Left ventricle myocardium superior (tissue), 1 donor: ENCODE results near the gene ANKLE1. TPM values are rescaled to one million over a fixed set of nuclear protein-coding genes. Genes with fewer than 3 reads are reported as not detected.

Experiments
- ATAC-seq: fragments of 200-7000 bp; cut with Tn5 transposase; one replicate; pipeline ENCODE4 v1.9.1; 2020; ENCODE audit warnings: mild to moderate bottlenecking, moderate library complexity
- DNase-seq: peaks from one replicate; pipeline ENCODE4 v3.0.0-alpha.2; 2020
- intact Hi-C: fragments of 100-400 bp; cut with micrococcal nuclease; formaldehyde crosslinking; loops from one replicate; pipeline ENCODE4 v1.11.0; 2022
- total RNA-seq: library from RNA; stranded (reverse); fragmentation: NEBNext Ultra II Directional; extraction: Animal tissue kit (Norgen Biotek cat#: 25700); gene quantifications from one replicate; pipeline ENCODE4 v1.2.1, GENCODE V29; 2021
- donor health status: DM: no; HTN: yes; CAD: no; lungs with severe emphysema.

Gene ANKLE1
- total RNA-seq, 1 donor from 2014 or later = 0.12 TPM

GRCh38 chr19:17321655-17322489, 40.2 kb downstream of the ANKLE1 start:
- ATAC-seq = no peak
- intact Hi-C loops = no loop called here
- DNase-seq = no peak

- DNase-seq (no peak), ATAC-seq (no peak)
- intact Hi-C loops = no loop called here
Measured at GRCh38 chr19:17322854-17323253, 41.2 kb downstream of the ANKLE1 start.

DNA sequence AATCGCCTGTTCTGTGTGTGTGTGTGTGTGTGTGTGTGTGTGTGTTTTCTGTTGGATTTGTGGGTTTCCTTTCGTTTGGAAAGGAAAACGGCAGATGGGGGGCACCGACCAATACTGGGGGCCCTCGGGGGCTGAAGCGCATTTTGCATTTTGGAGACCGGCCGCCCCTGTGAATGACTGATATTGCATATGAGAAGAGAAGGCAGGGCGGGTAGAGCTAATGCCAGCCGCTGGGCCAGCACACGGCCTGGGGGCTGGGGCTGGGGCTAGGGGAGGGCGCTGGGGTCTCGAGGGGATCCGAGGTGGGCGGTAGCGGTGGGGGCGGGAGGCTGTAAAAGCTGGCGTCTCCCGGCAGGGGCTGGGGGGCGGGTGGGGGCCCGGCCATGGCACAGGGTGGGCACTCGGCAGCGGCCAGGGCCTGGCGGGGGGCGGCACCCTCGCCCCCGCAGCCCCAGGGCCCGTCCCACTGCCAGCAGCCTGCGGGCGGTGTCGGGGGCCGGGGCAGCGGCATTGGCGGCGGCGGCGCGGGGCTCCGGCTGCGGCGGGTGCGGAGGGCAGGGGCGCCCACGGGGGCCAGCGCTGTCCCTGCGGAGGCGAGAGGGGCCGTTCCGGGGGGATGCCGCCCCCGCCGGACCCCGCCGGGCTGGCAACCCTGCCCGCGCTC, 41.7 kb downstream of the ANKLE1 start:
- intact Hi-C loops = no loop called here
- DNase-seq (no peak), ATAC-seq (no peak)

GRCh38 chr19:17323964-17324332, 42.2 kb downstream of the ANKLE1 start:
- intact Hi-C loops = no loop called here
- DNase-seq (peak; percentile 51), ATAC-seq (no peak)

GRCh38 chr19:17324357-17325114, 42.8 kb downstream of the ANKLE1 start:
- no peak for ATAC-seq
- DNase-seq = no peak
- intact Hi-C loops = no loop called here

- ATAC-seq (no peak), DNase-seq (no peak)
- intact Hi-C loops = no loop called here
Measured at GRCh38 chr19:17325133-17325532, 43.4 kb downstream of the ANKLE1 start.

DNA sequence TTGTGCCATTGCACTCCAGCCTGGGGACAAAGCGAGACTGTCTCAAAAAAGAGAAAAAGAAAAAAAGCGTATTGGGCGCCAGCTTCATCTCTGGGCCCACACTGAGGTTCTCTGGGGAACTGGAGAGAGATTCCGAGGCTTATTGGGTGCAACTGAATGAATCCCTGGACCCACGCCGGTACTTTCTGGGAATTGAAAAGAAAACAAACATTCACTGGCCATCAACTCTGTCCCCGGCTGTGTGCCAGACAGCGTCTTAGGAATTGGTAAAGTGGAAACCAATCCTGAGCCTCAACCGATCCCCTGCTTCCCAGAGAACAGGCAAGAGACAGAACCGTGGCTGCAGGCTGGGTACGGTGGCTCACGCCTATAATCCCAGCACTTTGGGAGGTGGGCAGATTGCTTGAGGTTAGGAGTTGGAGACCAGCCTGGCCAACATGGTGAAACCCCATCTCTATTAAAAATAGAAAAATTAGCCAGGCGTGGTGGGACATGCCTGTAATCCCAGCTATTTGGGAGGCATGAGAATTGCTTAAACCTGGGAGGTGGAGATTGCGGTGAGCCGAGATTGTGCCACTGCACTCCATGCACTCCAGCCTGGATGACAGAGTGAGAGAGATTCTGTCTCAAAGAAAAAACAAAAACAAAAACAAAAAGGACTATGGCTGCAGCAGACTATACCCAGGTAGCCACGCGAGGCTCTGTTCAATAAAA, 44.3 kb downstream of the ANKLE1 start:
- intact Hi-C loops = no loop called here
- ATAC-seq (peak; percentile 9), DNase-seq (peak; percentile 67)

GRCh38 chr19:17326595-17326966, 44.9 kb downstream of the ANKLE1 start:
- intact Hi-C loops = no loop called here
- no peak for DNase-seq
- ATAC-seq = no peak

- DNase-seq = no peak
- intact Hi-C loops = no loop called here
- no peak for ATAC-seq
Measured at GRCh38 chr19:17327068-17327653, 45.5 kb downstream of the ANKLE1 start.

DNA sequence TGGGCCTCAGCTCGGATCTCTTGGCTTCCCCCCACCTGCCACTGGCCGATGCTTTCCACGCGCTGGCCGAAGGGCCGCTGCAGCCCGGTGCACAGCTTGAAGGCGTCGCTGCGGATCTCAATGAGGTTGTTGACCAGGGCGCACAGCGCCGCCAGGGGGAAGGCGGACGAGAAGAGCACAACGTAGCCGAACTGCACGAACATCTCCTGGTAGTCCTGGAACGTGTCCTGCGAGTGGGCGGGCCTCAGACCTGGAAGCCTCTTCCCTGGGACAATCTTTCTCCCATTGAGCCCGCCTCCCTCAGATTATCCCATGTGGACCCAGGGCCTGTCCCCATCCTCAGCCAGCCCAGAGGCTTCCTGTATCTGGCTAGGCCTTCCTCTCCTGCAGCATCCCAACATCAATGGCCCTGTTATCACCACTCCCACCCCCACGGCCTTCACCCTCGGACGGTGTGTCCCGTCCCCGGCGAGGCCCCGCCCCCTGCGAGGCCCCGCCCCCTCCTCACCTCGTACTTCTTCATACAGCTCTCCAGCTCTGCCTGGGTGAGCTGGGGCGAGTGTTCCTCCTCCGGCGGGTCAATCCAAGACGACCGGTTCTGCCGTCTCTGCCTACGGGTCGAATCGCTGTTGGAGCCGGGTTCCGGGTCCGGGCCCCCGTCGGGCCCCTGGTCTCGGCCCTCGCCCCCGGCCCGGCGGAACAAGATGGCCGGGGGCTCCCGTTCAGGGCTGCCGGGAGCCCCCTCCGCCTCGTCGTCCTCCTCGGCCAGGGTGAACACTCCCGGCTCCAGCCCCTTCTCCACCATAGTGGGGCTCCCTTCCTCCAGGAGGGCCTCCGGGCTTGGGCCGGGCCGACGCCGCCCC, 46.2 kb downstream of the ANKLE1 start:
- intact Hi-C loops = no loop called here
- DNase-seq (peak; percentile 64), ATAC-seq (peak; percentile 21)

DNA sequence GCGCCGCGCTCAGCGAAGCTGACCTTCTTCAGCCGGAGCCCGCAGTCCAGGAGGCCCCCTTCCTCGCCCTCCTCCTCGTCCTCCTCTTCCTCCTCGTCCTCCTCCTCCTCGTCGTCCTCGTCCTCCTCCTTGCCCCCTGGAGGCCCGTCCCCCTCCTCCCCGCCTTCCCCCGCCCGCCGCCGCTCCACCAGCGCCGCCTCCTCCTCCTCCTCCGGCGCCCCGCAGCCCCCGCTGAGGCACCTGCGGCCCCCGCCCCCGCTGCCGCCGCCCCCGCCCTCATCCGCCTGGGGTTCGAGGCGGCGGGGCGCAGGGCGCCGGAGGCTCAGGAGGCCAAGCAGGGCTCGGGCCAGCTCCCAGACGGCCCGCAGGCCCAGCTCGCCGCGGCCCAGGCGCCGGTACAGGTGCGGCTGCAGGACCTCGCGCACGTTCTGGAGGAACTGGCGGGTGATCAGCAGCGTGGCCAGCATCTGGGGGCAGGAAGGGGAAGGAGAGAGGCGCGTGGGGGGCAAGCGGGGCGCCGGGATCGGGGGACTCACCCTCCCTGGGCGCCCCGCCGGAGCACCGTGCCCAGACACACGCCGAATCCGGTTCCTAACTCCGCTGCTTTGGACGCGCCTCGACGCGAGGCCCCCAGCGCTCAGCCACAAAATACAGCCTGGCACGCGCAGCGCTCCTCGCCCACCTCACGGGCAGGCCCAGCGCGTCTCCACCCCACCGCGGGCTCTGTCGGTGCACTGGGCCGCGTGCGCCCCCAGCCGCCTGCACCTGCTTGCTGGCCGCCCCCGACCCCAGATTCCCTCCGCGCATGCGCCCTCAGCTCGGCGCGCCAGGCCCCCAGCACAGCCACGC, 47.0 kb downstream of the ANKLE1 start:
- DNase-seq (no peak), ATAC-seq (no peak)
- intact Hi-C loops = no loop called here

- intact Hi-C loops = no loop called here
- no peak for DNase-seq
- ATAC-seq = no peak
Measured at GRCh38 chr19:17329366-17330261, 47.9 kb downstream of the ANKLE1 start.

DNA sequence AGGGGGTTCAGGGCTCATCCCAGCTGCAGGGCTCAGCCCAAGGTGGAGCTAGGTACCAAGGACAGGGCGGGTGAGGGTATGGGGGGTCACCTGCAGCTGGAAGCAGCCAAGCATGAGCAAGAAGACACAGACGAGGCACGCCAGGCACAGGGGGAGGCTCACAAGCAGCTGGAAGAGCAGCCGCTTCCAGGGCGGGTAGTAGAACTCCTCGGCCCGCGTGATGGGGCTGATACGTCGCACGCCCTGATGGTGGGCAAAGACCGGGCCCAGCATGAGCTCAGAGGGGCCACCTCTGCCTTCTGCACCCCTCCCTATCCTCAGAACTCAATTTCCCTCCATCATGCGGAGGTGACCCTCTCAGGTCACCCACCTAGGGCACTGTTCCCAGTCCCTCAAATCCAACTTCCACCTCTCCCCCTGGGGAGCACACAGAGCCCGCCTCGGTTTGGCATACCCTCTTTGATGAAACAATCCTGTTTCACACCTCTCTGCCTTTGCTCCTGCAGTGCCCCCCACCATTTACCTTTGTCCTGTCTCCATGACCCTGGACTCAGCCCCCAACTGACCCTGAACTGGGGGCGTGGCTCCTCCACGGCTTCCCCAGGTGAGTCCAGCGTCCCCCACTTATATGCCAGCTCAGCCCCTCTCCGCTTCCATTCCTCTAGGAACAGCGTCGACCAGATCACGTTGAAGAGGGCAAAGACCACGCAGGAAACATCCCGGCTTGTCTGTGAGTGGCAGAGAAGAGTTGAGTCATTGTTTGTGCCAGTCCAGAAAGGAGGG, 48.8 kb downstream of the ANKLE1 start:
- intact Hi-C loops = no loop called here
- ATAC-seq = no peak
- DNase-seq = no peak

DNA sequence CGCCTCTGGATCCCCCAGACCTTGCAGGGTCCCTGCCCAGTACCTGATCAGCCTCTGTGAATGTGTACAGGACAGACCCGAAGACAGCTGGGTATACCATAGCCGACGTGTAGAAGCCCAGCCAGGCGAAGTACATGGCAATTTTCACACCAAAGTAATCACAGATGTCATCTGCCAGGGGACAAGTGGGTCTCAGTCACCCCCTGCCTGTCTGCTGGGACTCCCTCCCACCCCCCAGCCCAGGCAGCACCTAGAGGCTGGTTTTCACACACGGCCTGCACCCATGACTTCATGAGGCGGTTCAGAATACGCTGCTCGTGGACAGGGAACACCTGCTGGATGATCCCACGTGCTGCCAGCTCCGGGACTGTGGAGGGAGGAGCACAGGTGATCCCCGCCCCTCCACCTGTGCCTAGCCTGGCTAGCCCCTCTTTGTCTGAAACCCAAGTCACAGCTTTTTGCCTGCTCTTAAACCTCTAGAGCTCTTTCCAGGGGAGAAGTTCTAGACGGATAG, 49.4 kb downstream of the ANKLE1 start:
- ATAC-seq = no peak
- intact Hi-C loops = no loop called here

DNA sequence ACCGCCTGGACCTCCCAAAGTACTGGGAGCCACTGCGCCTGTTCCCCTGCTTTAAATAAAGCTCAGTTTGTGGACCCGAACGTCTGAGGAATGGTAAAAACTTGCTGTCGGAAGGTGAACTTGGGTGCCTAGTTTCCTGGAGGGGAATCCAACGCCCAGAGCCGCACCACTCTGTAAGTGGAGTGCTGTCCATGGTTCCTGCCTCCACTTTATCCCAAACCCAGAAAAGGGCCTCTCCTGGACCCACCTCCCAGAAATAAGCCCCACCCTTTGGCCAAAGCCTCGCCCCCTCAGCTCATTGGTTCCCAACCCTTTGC, 50.6 kb downstream of the ANKLE1 start:
- DNase-seq = no peak
- intact Hi-C loops = no loop called here

More for the DNA sequence above, 49.4 kb downstream of the ANKLE1 start:
- DNase-seq = no peak

More for the DNA sequence above, 50.6 kb downstream of the ANKLE1 start:
- ATAC-seq = no peak
